SK-N-SH (cell line): ENCODE measurements around the gene METTL24. TPM values are rescaled to one million over a fixed set of nuclear protein-coding genes. Genes with fewer than 3 reads are reported as not detected.

ENCODE experiments used
- CTCF ChIA-PET: fragments of 300-600, 350-600 bp; formaldehyde crosslinking; extraction: SDS; loops from one replicate; lab custom pipeline; 2021; lab: Yijun Ruan, JAX
- POLR2A ChIA-PET: fragments of 350-600 bp; sonication (Branson Sonifier 250); formaldehyde crosslinking; extraction: SDS; loops from one replicate; lab custom pipeline; 2020; ENCODE audit warnings: antibody characterized with exemption, inconsistent platforms; lab: Yijun Ruan, JAX
- DNase-seq: peaks from one replicate; pipeline ENCODE4 v3.0.0; 2012
- H2AFZ ChIP-seq: fragments of 200-600 bp; sonication (generic); 2 replicates; pipeline ENCODE4 v1.8.1; 2016; ENCODE audit warnings: antibody characterized with exemption, mild to moderate bottlenecking, low read depth
- H3F3A ChIP-seq: fragments of 200-600 bp; sonication (generic); replicated peaks from 2 replicates; pipeline ENCODE3; 2016; ENCODE audit warnings: antibody characterized with exemption, mild to moderate bottlenecking; ENCODE audit not compliant: insufficient read depth
- H3K27ac ChIP-seq, 2 experiments: fragments of 200-500 bp in 1 of 2; fragments of 200-600 bp in 1 of 2; sonication (Bioruptor generic) in 1 of 2; sonication (generic), shearing (Covaris generic) in 1 of 2; 2 replicates each; pipeline versions ENCODE4 v1.5.1 to v1.6.1; 2014 to 2016; ENCODE audit warnings: low read depth in 2 of 2, inconsistent platforms in 1 of 2, low read length in 1 of 2, mild to moderate bottlenecking in 1 of 2, mixed read lengths in 1 of 2
- H3K27me3 ChIP-seq: fragments of 200-600 bp; sonication (generic), shearing (Covaris generic); 2 replicates; pipeline ENCODE4 v1.6.1; 2016; ENCODE audit warnings: mixed run types; ENCODE audit not compliant: insufficient read depth
- H3K36me3 ChIP-seq, 2 experiments: fragments of 200-500 bp in 1 of 2; fragments of 200-600 bp in 1 of 2; sonication (Bioruptor generic) in 1 of 2; sonication (generic) in 1 of 2; replicated peaks in 1 of 2; 2 replicates each; pipeline versions ENCODE3 to v1.5.1; 2014 to 2016; ENCODE audit warnings: low read length in 1 of 2, mild to moderate bottlenecking in 1 of 2; ENCODE audit not compliant: insufficient read depth in 2 of 2, control insufficient read depth in 1 of 2
- H3K4me1 ChIP-seq, 2 experiments: fragments of 200-500 bp in 1 of 2; fragments of 200-600 bp in 1 of 2; sonication (Bioruptor generic) in 1 of 2; sonication (generic), shearing (Covaris generic) in 1 of 2; 2 replicates each; pipeline versions ENCODE4 v1.5.1 to v1.6.1; 2014 to 2016; ENCODE audit warnings: low read depth in 1 of 2, low read length in 1 of 2, mixed run types in 1 of 2; ENCODE audit not compliant: insufficient read depth in 2 of 2, control insufficient read depth in 1 of 2
- H3K4me2 ChIP-seq: fragments of 200-600 bp; sonication (generic), shearing (Covaris generic); 2 replicates; pipeline ENCODE4 v1.6.1; 2017; ENCODE audit warnings: mixed run types
- H3K4me3 ChIP-seq, 2 experiments: fragments of 200-500 bp in 1 of 2; fragments of 200-600 bp in 1 of 2; sonication (Bioruptor generic) in 1 of 2; sonication (generic), shearing (Covaris generic) in 1 of 2; 2 replicates each; pipeline versions ENCODE4 v1.5.1 to v1.8.1; 2014 to 2016; ENCODE audit warnings: low read depth in 2 of 2, inconsistent platforms in 1 of 2, low read length in 1 of 2, mild to moderate bottlenecking in 1 of 2, mixed read lengths in 1 of 2, moderate library complexity in 1 of 2
- H3K79me2 ChIP-seq: fragments of 200-600 bp; sonication (generic); 2 replicates; pipeline ENCODE4 v1.8.1; 2017; ENCODE audit warnings: mild to moderate bottlenecking; ENCODE audit not compliant: insufficient read depth
- H3K9ac ChIP-seq: fragments of 200-600 bp; sonication (generic); 2 replicates; pipeline ENCODE4 v1.6.1; 2017; ENCODE audit warnings: mixed run types
- H3K9me2 ChIP-seq: fragments of 200-600 bp; sonication (generic); 2 replicates; pipeline ENCODE4 v1.6.1; 2017; ENCODE audit warnings: mixed run types
- H3K9me3 ChIP-seq: fragments of 200-600 bp; sonication (generic); 2 replicates; pipeline ENCODE4 v1.6.1; 2017; ENCODE audit warnings: mixed run types, mild to moderate bottlenecking, moderate library complexity
- H4K20me1 ChIP-seq: fragments of 200-600 bp; sonication (generic); 2 replicates; pipeline ENCODE4 v1.6.1; 2017; ENCODE audit warnings: mild to moderate bottlenecking, mixed run types; ENCODE audit not compliant: insufficient read depth
- CHD2 ChIP-seq: fragments of 150-350 bp; IDR thresholded peaks from 2 replicates; pipeline ENCODE4 v1.6.1; 2018; ENCODE audit warnings: low read length; ENCODE audit not compliant: partially characterized antibody
- FOSL2 ChIP-seq: IDR thresholded peaks from 2 replicates; pipeline ENCODE4 v1.4.0; 2012; ENCODE audit warnings: low read depth, mild to moderate bottlenecking, moderate library complexity, borderline replicate concordance
- IRF3 ChIP-seq: fragments of 150-350 bp; IDR thresholded peaks from 2 replicates; pipeline ENCODE4 v1.6.1; 2016; ENCODE audit warnings: mild to moderate bottlenecking, low read depth, low read length
- MXI1 ChIP-seq: IDR thresholded peaks from 2 replicates; pipeline ENCODE4 v1.6.1; 2012; ENCODE audit warnings: mild to moderate bottlenecking, low read depth, low read length, improper control_type of control experiment
- NFIC ChIP-seq: IDR thresholded peaks from 2 replicates; pipeline ENCODE4 v1.4.0; 2012; ENCODE audit warnings: borderline replicate concordance
- PBX3 ChIP-seq: IDR thresholded peaks from 2 replicates; pipeline ENCODE4; 2012
- POLR2AphosphoS5 ChIP-seq: IDR thresholded peaks from 2 replicates; pipeline ENCODE4 v1.6.1; 2012; ENCODE audit warnings: low read depth, low read length
- RAD21 ChIP-seq: IDR thresholded peaks from 2 replicates; pipeline ENCODE4 v1.6.1; 2012; ENCODE audit warnings: mild to moderate bottlenecking, low read length
- RCOR1 ChIP-seq: fragments of 150-350 bp; IDR thresholded peaks from 2 replicates; pipeline ENCODE4 v1.6.1; 2017; ENCODE audit warnings: antibody characterized with exemption, low read length
- RFX5 ChIP-seq: IDR thresholded peaks from 2 replicates; pipeline ENCODE4 v1.6.1; 2012; ENCODE audit warnings: mild to moderate bottlenecking, improper control_type of control experiment, low read length
- RXRA ChIP-seq: IDR thresholded peaks from 2 replicates; pipeline ENCODE4 v1.4.0; 2012; ENCODE audit warnings: low read depth, mild to moderate bottlenecking, borderline replicate concordance
- SIN3A ChIP-seq: IDR thresholded peaks from 2 replicates; pipeline ENCODE4 v1.6.1; 2012; ENCODE audit warnings: low read depth, mild to moderate bottlenecking, low read length, moderate library complexity, borderline replicate concordance
- TAF1 ChIP-seq: IDR thresholded peaks from 2 replicates; pipeline ENCODE4 v1.6.1; 2012; ENCODE audit warnings: low read depth, mild to moderate bottlenecking, low read length, moderate library complexity, borderline replicate concordance
- TCF12 ChIP-seq: IDR thresholded peaks from 2 replicates; pipeline ENCODE4 v1.4.0; 2012
- TEAD4 ChIP-seq: IDR thresholded peaks from 2 replicates; pipeline ENCODE4 v1.4.0; 2012; ENCODE audit warnings: mild to moderate bottlenecking, borderline replicate concordance; ENCODE audit not compliant: insufficient read depth
- USF1 ChIP-seq: IDR thresholded peaks from 2 replicates; pipeline ENCODE4 v1.4.0; 2012; ENCODE audit warnings: low read depth, borderline replicate concordance
- YY1 ChIP-seq: IDR thresholded peaks from 2 replicates; pipeline ENCODE4 v1.4.0; 2012; ENCODE audit warnings: low read depth, mild to moderate bottlenecking
- WGBS: methylation state at CpG from one replicate; pipeline ENCODE4 v1.1.6; 2017; ENCODE audit warnings: low lambda C conversion rate; 5-methylcytosine and 5-hydroxymethylcytosine counted together
- polyA plus RNA-seq, 3 experiments: library from polyadenylated mRNA; depleted of rRNA; stranded (reverse); fragments of >200 nt; gene quantifications; 2 replicates each; pipeline ENCODE4 v1.2.3, GENCODE V29; 2012
- TF ChIP-seq, protein P1 (sequence below): fragments of 150-350 bp; IDR thresholded peaks from 2 replicates; pipeline ENCODE4 v1.6.1; 2017; ENCODE audit warnings: antibody characterized with exemption, low read length, low read depth, borderline replicate concordance

Gene METTL24
- polyA plus RNA-seq, 1 of the 3 experiments (the other 2 are of a cell fraction) = not detected

GRCh38 chr6:110364364-110365105 is 6.4 kb upstream of the METTL24 start (continued):
- no peak for TF ChIP-seq TCF12
- no peak for TF ChIP-seq USF1
- TF ChIP-seq FOSL2 = no peak

DNA sequence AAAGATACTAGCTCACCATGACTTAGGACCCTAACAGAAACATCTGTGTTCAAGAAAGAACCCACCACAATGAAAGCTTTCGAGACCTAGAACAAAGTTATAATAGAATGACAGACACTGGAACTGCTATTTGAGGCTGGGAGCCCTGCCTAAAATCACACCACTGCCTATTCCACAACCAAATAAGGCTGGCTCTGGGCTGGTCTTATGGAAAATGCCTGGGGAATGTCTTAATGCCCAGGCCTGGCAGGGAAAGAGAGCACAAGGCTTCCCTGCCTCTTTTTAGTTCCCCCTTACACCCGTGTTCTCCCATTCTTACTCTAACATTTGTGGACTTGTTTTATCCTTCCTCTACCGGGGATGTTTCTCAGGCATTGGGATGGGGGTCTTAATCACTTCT is 5.6 kb upstream of the METTL24 start:
- Histone ChIP-seq H3K4me1 (peaks cover 0 to 7% of the 10 kb centered on the region in 2 experiments; a peak in 1 of 4 replicates), H3K36me3 (no peaks in the 10 kb centered on the region), H3K27ac (no peak overlapping the region), H3K9me3 (no peaks in the 10 kb centered on the region), H3K27me3 (peaks cover 7% of the 10 kb centered on the region; the same call in 1 of the 2 replicates), H3K9me2 (no peaks in the 10 kb centered on the region), H3K79me2 (no peaks in the 10 kb centered on the region), H3K4me2 (no peak overlapping the region), H3K9ac (no peak overlapping the region), H4K20me1 (no peaks in the 10 kb centered on the region), H3F3A (no peaks in the 10 kb centered on the region), H2AFZ (no peak overlapping the region), H3K4me3 (no peak overlapping the region)
- CTCF ChIA-PET = no interaction called here
- POLR2A ChIA-PET = no interaction called here
- TF ChIP-seq TEAD4 (no peak), IRF3 (no peak), POLR2AphosphoS5 (no peak), TAF1 (no peak)
- no peak for DNase-seq
- WGBS = 65% methylated on average over 3 of the region's 3 CpGs

GRCh38 chr6:110360676-110361075 is 2.5 kb upstream of the METTL24 start:
- ChIA-PET CTCF (no interaction called here), POLR2A (no interaction called here)
- Histone ChIP-seq H3F3A (no peaks in the 10 kb centered on the region), H3K9me3 (no peaks in the 10 kb centered on the region), H4K20me1 (no peaks in the 10 kb centered on the region), H3K9ac (no peak overlapping the region), H3K36me3 (no peaks in the 10 kb centered on the region), H3K79me2 (no peaks in the 10 kb centered on the region), H2AFZ (no peak overlapping the region), H3K9me2 (no peaks in the 10 kb centered on the region), H3K4me3 (no peak overlapping the region), H3K4me2 (no peak overlapping the region), H3K27ac (no peak overlapping the region), H3K4me1 (peaks cover 0 to 5% of the 10 kb centered on the region in 2 experiments; a peak in 1 of 4 replicates), H3K27me3 (peaks cover 7% of the 10 kb centered on the region; the same call in 1 of the 2 replicates)
- no peak for DNase-seq
- WGBS = 71% methylated on average over 3 of the region's 3 CpGs
- no peak for TF ChIP-seq RCOR1
- TF ChIP-seq NFIC = no peak
- no peak for TF ChIP-seq POLR2AphosphoS5
- TF ChIP-seq TAF1 = no peak
- TF ChIP-seq PBX3 = no peak
- TF ChIP-seq RXRA = no peak
- TF ChIP-seq MXI1 = no peak
- no peak for TF ChIP-seq RFX5
- no peak for TF ChIP-seq FOSL2
- no peak for TF ChIP-seq RAD21
- no peak for TF ChIP-seq YY1
- TF ChIP-seq, protein P1, sequence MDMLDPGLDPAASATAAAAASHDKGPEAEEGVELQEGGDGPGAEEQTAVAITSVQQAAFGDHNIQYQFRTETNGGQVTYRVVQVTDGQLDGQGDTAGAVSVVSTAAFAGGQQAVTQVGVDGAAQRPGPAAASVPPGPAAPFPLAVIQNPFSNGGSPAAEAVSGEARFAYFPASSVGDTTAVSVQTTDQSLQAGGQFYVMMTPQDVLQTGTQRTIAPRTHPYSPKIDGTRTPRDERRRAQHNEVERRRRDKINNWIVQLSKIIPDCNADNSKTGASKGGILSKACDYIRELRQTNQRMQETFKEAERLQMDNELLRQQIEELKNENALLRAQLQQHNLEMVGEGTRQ = no peak
- TF ChIP-seq USF1 = no peak
- no peak for TF ChIP-seq SIN3A
- no peak for TF ChIP-seq IRF3
- TF ChIP-seq CHD2 = no peak
